ENCODE measurements around the gene POMT2.

POMT2 gene

GRCh38 chr14:77260199-77260598, 60.5 kb downstream of the POMT2 start:
- TF ChIP-seq POLR2AphosphoS5 (IDR thresholded peaks at IDR 0.05; ENCODE audit: low read depth, low read length) (no peak), TAF1 (IDR thresholded peaks at IDR 0.05; ENCODE audit: borderline replicate concordance, low read depth, low read length) (no peak), POLR2A (IDR thresholded peaks at IDR 0.05; ENCODE audit: low read depth, low read length) (no peak)
- FAIRE-seq (no peak), DNase-seq (ENCODE audit: insufficient read length) (no peak)

DNA sequence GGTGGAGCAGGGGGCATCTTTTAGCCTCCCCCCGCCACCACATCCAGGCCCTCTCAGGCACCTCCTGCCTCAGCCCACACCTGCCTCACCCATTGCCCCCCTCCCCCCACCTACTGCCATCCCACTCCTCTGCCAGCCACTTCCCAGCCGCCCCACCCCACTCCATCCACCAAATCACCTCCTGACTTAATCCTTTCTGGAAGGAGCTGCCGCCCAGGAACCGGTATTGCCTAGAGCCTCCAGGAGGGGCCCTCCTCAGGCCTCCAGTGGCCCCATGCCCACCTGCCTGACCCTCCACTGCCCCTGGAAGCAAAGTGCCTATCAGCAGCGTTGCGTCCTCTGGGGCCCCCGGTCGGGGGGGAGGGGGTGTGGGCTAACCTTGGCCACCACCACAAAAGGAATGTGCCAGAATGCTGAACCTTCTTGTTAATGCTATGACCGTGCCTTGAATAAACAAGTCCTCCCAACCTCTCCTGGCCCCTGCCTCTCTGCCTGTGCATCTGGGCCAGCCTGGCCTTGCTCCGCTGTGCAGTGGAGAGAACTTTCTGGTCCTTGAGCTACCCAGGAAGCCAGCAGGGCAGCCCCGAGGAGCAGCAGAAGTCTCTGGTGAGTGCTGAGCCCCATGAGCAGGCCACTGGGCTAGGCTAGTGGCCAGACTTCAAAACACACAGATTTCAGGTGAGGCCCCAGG, 61.5 kb downstream of the POMT2 start:
- TF ChIP-seq POLR2AphosphoS5 (IDR thresholded peaks at IDR 0.05; ENCODE audit: low read depth, low read length) (no peak), POLR2A (IDR thresholded peaks at IDR 0.05; ENCODE audit: low read depth, low read length) (no peak), TAF1 (IDR thresholded peaks at IDR 0.05; ENCODE audit: borderline replicate concordance, low read depth, low read length) (no peak)
- FAIRE-seq (no peak), DNase-seq (ENCODE audit: insufficient read length) (no peak)

- DNase-seq (ENCODE audit: insufficient read length) (no peak), FAIRE-seq (no peak)
- TF ChIP-seq POLR2AphosphoS5 (IDR thresholded peaks at IDR 0.05; ENCODE audit: low read depth, low read length) (no peak), POLR2A (IDR thresholded peaks at IDR 0.05; ENCODE audit: low read depth, low read length) (no peak), TAF1 (IDR thresholded peaks at IDR 0.05; ENCODE audit: borderline replicate concordance, low read depth, low read length) (no peak)
Measured at GRCh38 chr14:77258566-77258965, 62.1 kb downstream of the POMT2 start.

DNA sequence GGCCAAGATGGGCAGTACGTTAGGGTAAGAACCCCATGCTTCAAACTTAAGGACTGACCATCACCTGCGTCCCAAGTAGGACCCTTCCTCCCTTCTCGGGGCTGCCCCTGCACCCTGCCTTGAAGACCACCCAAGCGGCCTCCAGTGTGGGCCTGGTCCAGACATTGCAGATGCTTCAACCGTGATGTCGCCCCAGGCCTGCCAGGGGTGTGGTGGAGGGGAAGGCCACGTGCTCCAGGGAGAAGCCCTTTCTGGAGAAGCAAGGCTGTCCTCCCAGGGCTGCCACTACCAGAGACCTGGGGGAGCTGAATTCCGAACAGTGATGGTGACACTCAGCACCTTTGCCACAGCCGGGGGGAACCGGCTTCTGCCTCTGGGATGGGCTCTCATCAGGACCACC, 63.0 kb downstream of the POMT2 start:
- no peak for DNase-seq (ENCODE audit: insufficient read length)
- TF ChIP-seq POLR2AphosphoS5 (IDR thresholded peaks at IDR 0.05; ENCODE audit: low read depth, low read length) (no peak), TAF1 (IDR thresholded peaks at IDR 0.05; ENCODE audit: borderline replicate concordance, low read depth, low read length) (no peak), POLR2A (IDR thresholded peaks at IDR 0.05; ENCODE audit: low read depth, low read length) (no peak)
- FAIRE-seq, result no peak

- no peak for TF ChIP-seq POLR2AphosphoS5 (IDR thresholded peaks at IDR 0.05; ENCODE audit: low read depth, low read length)
- TF ChIP-seq POLR2A (IDR thresholded peaks at IDR 0.05; ENCODE audit: low read depth, low read length), result no peak
- no peak for TF ChIP-seq TAF1 (IDR thresholded peaks at IDR 0.05; ENCODE audit: borderline replicate concordance, low read depth, low read length)
- FAIRE-seq (no peak), DNase-seq (ENCODE audit: insufficient read length) (no peak)
Measured at GRCh38 chr14:77256694-77257093, 64.0 kb downstream of the POMT2 start.

- no peak for DNase-seq (ENCODE audit: insufficient read length)
- TF ChIP-seq POLR2A (IDR thresholded peaks at IDR 0.05; ENCODE audit: low read depth, low read length) (no peak), TAF1 (IDR thresholded peaks at IDR 0.05; ENCODE audit: borderline replicate concordance, low read depth, low read length) (no peak), POLR2AphosphoS5 (IDR thresholded peaks at IDR 0.05; ENCODE audit: low read depth, low read length) (no peak)
- no peak for FAIRE-seq
Measured at GRCh38 chr14:77253333-77254190, 67.1 kb downstream of the POMT2 start.

GRCh38 chr14:77251870-77252269, 68.8 kb downstream of the POMT2 start:
- TF ChIP-seq TAF1 (IDR thresholded peaks at IDR 0.05; ENCODE audit: borderline replicate concordance, low read depth, low read length) (no peak), POLR2A (IDR thresholded peaks at IDR 0.05; ENCODE audit: low read depth, low read length) (no peak), POLR2AphosphoS5 (IDR thresholded peaks at IDR 0.05; ENCODE audit: low read depth, low read length) (no peak)
- FAIRE-seq (no peak), DNase-seq (ENCODE audit: insufficient read length) (no peak)

DNA sequence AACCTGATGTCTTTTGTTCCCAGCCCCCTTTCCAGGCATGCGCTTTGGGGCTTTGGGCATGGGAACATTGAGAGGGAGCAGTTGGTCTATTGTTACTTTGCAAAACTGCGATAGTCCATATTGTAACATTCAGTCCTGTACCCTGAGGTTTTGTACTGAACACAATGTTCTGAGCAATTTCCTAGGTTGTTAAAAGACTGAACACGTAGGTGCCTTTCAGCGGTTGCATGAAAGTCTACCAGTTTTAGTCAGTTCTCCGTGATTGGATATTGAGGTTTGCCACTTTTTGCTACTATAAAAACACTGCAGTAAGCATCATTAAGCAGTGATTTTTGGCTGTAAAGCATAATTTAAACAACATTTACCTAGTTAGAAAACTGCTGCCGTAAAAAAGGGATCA, 69.8 kb downstream of the POMT2 start:
- FAIRE-seq (no peak), DNase-seq (ENCODE audit: insufficient read length) (no peak)
- TF ChIP-seq POLR2A (IDR thresholded peaks at IDR 0.05; ENCODE audit: low read depth, low read length) (no peak), POLR2AphosphoS5 (IDR thresholded peaks at IDR 0.05; ENCODE audit: low read depth, low read length) (no peak), TAF1 (IDR thresholded peaks at IDR 0.05; ENCODE audit: borderline replicate concordance, low read depth, low read length) (no peak)

GRCh38 chr14:77249286-77249685, 71.4 kb downstream of the POMT2 start:
- DNase-seq (ENCODE audit: insufficient read length), result no peak
- no peak for FAIRE-seq
- TF ChIP-seq POLR2AphosphoS5 (IDR thresholded peaks at IDR 0.05; ENCODE audit: low read depth, low read length), result no peak

DNA sequence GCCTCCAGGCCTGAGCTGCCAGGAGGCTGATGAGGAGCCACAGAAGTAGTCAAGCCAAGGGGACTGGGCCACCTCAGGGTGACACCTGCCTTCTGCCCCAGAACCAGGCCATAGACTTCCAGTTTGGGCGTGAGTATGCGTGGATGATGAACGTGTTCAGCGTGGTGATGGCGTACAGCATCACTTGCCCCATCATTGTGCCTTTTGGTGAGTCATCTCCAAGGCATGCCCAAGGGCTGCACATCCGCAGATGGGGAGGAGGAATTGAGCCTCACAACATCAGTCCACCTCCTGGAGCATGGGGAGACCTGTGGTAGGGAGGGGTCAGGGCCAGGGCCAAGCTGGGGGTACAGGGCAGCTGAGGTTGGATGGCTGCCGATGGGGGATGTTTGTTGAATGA, 72.0 kb downstream of the POMT2 start:
- no peak for TF ChIP-seq TAF1 (IDR thresholded peaks at IDR 0.05; ENCODE audit: borderline replicate concordance, low read depth, low read length)
- no peak for TF ChIP-seq POLR2A (IDR thresholded peaks at IDR 0.05; ENCODE audit: low read depth, low read length)
- no peak for TF ChIP-seq POLR2AphosphoS5 (IDR thresholded peaks at IDR 0.05; ENCODE audit: low read depth, low read length)
- no peak for DNase-seq (ENCODE audit: insufficient read length)
- no peak for FAIRE-seq

- no peak for TF ChIP-seq TAF1 (IDR thresholded peaks at IDR 0.05; ENCODE audit: borderline replicate concordance, low read depth, low read length)
- TF ChIP-seq POLR2AphosphoS5 (IDR thresholded peaks at IDR 0.05; ENCODE audit: low read depth, low read length), result no peak
- TF ChIP-seq POLR2A (IDR thresholded peaks at IDR 0.05; ENCODE audit: low read depth, low read length), result no peak
- DNase-seq (ENCODE audit: insufficient read length) (no peak), FAIRE-seq (no peak)
Measured at GRCh38 chr14:77246784-77247183, 73.9 kb downstream of the POMT2 start.

- no peak for FAIRE-seq
- DNase-seq (ENCODE audit: insufficient read length), result no peak
Measured at GRCh38 chr14:77245820-77246219, 74.9 kb downstream of the POMT2 start.

More at GRCh38 chr14:77245820-77246219, 74.9 kb downstream of the POMT2 start:
- TF ChIP-seq TAF1 (IDR thresholded peaks at IDR 0.05; ENCODE audit: borderline replicate concordance, low read depth, low read length), result no peak
- TF ChIP-seq POLR2AphosphoS5 (IDR thresholded peaks at IDR 0.05; ENCODE audit: low read depth, low read length), result no peak
- TF ChIP-seq POLR2A (IDR thresholded peaks at IDR 0.05; ENCODE audit: low read depth, low read length), result no peak

Measured in GM12892 (cell line).